Stimulated activated naive CD4-positive, alpha-beta T cell treated with Interleukin-2 at 50 U/mL for 16 hours (primary cell): ENCODE measurements around the gene CFAP251.
A peak's percentile ranks its signal among the peaks of the same experiment; 100 is the strongest.
"Not testable (repeated sequence)": the region's sequence is repeated elsewhere in the genome, so short reads cannot be mapped to it uniquely, and the experiment has no call there.

Experiments
- DNase-seq: peaks from one replicate; lab custom pipeline; 2025; lab: John Stamatoyannopoulos, UW

Gene CFAP251, protein sequence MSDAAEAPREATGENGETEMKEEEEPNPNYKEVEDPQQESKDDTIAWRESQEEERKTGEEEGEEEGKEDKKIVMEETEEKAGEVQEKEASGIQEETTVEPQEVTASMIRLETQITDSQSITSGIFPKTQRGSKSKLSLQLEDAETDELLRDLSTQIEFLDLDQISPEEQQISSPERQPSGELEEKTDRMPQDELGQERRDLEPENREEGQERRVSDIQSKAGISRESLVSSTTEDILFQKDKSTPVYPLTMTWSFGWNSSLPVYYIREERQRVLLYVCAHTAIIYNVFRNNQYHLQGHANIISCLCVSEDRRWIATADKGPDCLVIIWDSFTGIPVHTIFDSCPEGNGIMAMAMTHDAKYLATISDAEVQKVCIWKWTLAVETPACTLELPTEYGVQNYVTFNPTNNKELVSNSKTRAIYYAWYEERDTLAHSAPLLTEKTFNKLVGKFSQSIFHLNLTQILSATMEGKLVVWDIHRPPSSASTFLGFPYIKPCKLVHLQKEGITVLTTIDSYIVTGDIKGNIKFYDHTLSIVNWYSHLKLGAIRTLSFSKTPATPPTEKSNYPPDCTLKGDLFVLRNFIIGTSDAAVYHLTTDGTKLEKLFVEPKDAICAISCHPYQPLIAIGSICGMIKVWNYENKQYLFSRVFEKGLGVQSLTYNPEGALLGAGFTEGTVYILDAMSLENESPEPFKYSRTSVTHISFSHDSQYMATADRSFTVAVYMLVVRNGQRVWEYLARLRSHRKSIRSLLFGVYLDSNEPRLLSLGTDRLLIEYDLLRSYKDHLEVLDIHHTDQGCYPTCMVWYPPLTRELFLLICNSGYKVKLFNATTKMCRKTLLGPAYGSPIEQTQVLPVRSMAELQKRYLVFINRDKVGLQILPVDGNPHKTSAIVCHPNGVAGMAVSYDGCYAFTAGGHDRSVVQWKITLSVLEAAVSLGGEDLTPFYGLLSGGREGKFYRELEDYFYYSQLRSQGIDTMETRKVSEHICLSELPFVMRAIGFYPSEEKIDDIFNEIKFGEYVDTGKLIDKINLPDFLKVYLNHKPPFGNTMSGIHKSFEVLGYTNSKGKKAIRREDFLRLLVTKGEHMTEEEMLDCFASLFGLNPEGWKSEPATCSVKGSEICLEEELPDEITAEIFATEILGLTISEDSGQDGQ

DNA sequence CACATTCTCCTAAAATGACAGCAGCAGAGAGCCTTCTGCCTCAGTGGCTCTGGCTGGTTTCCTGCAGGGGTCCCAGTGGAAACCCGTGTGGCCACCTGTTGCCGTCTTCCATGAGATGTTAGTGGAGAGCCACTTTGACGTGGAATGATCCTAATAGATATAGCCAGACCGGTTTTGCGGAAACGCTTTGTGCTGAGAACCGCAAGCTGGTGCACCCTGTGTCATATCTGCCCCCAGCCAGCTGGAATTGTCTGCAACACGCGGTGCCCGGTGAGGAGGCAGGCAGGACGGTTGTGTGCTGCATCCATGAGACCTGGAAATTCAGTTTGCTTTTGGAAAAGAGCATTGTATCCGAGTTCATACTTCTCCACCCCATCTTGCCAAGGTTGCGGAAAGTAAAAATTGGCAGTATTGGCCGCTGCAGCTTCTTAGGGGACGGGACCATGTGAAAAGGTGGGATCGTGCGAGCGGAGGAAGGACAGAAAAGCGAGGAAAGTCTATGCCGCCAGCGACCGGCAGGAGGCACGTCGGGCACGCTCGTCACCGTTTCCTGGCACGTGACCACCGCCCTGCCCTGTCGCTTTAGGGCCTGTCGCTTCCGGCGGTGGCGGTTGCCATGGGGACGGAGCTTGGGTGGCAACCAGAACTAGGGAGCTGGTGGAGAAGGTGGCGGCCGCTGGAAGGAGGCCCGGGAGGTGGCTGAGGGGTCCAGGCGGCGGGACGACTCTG is at the start of gene CFAP251:
TSS of gene CFAP251 (plus strand) at position 643 of the 729 bp plus-strand sequence. CDS start 2,714 bp downstream, outside the sequence.
- DNase-seq, result peak; percentile 92

- not testable (repeated sequence) for DNase-seq
Observed at GRCh38 chr12:121869229-121869628, 49.2 kb upstream of the CFAP251 start.

DNA sequence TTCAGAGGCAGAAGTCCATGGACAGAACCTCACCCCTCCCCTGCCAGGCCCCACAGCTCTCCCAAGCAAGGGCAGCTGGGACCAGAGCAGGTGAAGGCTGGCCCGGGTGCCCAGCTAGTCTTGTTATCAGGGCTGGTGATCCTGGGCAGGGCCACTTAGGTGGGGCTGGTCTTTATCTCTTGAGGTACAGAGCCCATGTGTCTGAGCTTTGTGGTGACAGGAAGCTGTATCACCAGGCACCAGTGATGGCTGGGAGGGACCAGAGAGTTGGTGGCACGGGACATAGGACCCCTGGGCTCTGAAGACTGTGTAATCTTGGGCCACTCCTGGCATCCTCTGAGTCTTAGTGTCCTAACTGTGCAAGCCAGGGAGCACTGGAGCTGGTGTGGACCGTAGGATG is 46.9 kb upstream of the CFAP251 start:
- no peak for DNase-seq

GRCh38 chr12:121872546-121873215 is 45.7 kb upstream of the CFAP251 start:
- no peak for DNase-seq

DNA sequence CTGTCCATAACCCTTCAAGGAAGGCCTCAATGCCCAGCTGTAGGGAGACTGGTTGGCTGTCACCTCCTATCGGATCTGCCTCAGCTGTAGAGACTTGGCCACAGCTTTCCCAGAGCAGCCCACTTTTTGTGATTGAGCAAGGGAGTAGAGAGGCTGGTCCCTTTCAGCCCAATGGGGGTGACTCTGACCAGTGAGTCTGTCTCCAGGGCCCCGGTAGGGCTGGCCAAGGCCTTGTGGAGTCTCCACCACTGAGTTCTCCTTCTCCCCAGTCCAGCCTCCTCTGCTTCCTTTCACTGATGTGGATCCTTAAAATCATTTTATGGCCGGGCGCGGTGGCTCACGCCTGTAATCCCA is 45.2 kb upstream of the CFAP251 start:
- DNase-seq, result no peak

GRCh38 chr12:121874071-121874470 is 44.3 kb upstream of the CFAP251 start:
- no peak for DNase-seq

DNA sequence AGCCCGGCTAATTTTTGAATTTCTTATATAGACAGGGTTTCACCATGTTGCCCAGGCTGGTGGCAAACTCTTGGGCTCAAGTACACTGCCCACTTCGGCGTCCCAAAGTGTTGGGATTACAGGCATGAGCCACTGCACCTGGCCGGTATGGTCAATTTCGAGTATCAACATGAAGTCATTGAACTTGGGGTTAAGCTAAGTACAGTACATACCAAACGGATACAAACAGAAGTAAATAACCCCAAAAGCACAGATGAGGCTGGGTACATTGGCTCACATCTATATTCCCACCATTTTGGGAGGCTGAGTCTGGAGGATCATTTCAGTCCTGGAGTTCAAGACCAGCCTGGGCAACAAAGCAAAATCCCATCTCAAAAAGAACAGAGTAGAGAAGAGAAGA is 42.8 kb upstream of the CFAP251 start:
- no peak for DNase-seq

GRCh38 chr12:121876080-121876447 is 42.3 kb upstream of the CFAP251 start:
- DNase-seq, result not testable (repeated sequence)

DNA sequence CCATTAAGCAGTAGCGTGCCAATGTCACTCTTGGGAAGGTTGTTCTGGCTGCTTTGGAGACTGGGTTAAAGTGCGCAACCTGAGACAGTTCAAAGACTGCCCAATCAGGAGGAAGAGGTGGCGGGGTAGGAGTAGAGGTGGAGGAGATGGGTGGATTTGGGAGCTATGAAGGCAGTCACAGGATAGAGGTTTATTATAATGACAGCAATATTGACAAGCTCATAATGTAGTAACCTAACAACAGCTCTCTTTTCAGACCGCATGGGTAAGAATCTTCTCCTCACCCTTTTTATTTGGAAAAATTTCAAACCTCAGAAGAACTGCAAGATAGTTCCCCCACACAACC is 35.1 kb upstream of the CFAP251 start:
- no peak for DNase-seq

DNA sequence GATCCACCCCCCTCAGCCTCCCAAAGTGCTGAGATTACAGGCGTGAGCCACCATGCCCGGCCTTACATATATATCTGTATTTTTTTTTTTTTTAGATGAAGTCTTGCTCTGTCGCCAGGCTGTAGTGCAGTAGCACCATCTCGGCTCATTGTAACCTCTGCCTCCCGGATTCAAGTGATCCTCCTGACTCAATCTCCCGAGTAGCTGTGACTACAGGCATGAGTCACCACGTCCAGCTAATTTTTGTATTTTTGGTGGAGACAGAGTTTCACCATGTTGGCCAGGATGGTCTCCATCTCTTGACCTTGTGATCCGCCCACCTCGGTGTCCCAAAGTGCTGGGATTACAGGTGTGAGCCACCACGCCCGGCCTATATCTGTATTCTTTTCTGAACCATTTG is 33.3 kb upstream of the CFAP251 start:
- DNase-seq, result not testable (repeated sequence)

DNA sequence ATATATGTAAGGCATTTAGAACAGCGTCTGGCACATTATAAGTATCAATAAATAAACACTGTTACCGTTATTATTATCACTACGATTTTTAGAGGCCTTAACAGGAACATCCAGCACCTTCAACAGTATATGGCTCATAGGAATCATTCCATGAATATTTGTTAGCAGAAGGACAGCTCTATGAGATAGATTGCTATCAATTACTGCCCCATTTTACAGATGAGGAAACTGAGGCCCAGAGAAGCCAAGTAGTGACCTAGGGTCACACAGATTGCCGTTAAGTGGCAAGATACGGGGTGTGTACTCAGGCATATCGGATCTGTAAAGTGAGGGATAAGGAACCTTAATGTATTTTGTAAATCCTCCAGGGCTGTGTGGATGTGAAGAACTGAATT is 30.3 kb upstream of the CFAP251 start:
- DNase-seq, result no peak

DNA sequence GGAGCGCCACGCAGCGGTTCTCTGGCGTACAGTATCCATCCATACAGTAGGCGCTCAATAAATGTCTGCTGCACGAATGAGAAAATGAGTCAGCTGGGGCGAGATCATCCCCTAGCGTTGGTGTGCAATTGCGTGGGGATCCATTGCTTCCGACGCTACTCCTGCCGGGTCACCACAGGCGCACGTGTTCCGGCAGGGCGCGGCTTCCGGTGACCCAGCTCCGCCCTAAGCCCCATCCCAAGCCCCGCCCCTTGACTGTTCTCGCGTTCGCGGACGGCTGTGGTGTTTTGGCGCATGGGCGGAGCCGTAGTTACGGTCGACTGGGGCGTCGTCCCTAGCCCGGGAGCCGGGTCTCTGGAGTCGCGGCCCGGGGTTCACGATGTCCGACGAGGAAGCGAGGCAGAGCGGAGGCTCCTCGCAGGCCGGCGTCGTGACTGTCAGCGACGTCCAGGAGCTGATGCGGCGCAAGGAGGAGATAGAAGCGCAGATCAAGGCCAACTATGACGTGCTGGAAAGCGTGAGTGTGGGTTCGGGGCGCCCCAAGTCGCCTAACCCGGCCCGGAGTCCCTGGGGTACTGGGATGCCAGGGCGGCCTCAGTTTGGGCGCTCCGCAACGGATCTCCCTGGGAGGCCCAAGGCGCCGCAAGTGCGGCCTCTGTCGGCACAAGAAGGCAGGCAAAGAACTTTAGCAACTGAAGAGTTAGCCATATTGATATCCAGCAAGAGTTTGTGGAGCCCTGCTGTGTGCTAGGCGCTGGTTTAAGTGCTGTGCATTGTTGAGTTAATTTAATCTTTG is 29.7 kb upstream of the CFAP251 start, which contains the start of gene PSMD9:
TSS of gene PSMD9 (plus strand) at position 313 of the 796 bp plus-strand sequence. CDS start at position 380, 67 bp downstream.
- peak; percentile 97 for DNase-seq

DNA sequence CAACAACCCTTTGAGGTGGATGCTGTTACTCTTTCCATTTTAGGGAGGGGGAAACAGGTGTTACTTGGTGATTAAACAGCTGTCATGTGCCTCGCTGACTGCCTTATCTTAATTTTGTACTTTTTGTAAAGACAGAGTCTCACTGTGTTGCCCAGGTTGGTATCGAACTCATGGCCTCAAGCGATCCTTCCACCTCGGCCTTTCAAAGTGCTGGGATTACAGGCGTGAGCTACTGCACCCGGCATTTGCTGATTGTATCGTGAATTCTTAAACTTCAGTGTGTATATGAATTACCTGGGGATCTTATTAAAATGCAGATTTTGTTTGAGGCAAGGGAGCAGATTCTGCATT is 29.1 kb upstream of the CFAP251 start:
- no peak for DNase-seq

DNA sequence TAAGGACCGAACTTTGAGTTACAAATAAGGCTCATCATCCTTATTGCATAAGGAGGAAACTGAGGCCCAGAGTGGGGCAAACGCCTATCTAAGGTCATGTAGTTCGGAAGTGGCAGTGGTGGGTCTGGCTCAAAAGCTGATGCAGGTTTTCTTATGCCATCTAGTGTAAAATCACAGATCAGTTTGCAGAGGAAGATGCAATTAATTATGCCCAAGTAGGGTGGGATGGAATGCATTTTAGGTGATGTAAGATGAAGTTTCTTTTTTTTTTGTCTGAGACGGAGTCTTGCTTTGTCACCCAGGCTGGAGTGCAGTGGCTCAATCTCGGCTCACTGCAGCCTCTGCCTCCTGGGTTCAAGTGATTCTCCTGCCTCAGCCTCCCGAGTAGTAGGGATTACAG is 28.7 kb upstream of the CFAP251 start:
- not testable (repeated sequence) for DNase-seq

DNA sequence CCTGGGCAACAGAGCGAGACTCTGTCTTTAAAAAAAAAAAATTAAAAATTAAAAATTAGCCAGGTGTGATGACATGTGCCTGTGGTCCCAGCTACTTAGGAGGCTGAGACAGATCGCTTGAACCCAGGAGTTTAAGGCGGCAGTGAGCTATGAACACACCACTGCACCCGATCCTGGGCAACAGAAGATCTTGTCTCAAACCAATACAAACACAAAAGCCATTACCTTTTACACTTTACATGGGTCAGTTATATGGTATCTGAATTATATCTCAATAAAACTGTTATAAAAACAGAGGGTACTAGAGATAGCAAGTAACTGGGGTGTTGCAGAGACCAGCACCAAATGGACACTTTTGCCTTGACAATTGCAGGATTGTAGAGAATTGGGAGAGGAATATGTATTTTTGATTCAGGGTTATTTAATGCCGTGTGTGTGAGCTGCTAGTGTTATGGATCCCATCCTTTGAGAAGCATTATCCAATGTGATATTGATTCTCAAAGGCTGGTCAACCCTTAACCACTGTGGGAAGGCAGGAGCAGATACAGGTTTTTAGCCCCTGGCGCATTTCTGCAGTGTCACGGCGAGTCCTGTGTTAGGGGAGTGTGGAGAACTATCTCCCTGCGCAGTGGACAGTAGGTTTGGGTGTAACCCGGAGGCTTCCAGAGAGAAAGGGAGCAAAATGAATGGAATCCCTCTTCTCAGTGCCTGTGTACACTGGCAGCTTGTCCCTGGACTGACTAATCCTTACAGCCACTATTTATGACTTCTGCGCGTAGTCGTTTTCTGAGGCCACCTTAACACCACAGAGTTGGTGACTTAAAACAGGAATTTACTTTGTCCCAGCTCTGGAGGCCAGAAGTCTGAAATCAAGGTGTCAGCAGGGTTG is 25.5 kb upstream of the CFAP251 start:
- no peak for DNase-seq

DNA sequence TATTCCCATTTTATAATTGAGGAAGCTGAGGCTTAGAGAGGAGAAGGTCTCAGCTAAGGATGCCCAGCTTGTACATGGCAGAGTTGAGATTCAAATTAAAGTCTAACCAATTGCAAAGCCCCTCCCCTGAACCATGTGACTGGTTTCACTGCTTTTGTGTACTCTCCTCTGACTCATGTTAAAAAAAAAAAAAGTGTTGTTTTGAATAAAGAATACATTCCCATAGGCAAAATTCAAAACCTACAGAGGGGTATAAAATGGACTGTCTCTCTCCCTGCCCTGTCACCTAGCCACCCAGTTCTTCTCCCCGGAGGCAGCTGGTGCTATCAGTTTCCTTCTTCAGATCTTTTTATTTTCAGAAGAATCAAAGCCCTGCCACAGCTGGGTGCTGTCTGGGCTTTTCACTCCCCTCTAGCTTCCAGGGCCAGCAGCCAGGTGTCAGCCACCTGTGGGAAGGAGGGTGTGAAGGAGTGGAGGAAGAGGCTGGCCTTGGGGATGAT is 24.4 kb upstream of the CFAP251 start:
- DNase-seq, result no peak

DNA sequence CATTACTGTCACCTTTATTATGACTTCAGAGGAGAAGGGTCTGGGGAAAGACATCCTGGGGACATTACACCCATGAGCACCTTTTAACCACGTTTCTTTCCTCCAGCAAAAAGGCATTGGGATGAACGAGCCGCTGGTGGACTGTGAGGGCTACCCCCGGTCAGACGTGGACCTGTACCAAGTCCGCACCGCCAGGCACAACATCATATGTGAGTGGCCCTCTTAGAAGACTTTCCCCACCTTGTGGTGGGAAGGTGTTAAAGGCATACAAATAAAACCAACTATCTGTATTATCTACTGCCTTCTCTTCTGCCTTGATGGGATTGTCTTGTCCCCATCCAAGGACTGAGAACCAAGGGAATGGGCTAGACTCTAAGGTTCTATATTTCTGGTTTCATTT is 23.8 kb upstream of the CFAP251 start:
- no peak for DNase-seq

DNA sequence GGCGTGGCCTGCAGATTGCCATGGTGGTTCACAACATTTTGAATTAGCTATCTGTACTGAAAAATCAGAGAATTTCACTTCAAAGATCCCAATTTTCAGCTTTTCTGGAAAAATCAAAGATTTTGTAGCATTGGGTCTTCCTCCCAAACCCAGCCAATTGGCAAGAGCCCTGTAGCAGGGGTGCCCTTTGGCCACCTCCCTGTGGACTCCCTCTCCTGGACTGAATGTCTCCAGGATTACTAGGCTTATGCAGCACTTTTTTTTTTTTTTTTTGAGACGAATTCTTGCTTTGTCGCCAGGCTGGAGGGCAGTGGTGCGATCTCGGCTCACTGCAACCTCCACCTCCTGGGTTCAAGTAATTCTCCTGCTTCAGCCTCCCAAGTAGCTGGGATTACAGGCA is 20.1 kb upstream of the CFAP251 start:
- no peak for DNase-seq

DNA sequence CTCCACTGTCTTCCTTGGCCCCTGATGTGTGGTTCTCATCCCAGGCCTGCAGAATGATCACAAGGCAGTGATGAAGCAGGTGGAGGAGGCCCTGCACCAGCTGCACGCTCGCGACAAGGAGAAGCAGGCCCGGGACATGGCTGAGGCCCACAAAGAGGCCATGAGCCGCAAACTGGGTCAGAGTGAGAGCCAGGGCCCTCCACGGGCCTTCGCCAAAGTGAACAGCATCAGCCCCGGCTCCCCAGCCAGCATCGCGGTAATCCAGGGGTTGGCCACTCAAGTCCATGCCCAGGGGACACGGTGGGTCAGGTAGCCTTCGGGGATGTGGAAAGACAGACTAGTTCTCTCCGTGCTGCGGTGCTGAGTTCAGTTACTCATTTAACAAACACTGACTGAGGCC is 18.8 kb upstream of the CFAP251 start:
- DNase-seq, result no peak
